HEK293 (cell line): ENCODE results near the gene AKAP6.

Experiments
- CTCF ChIA-PET: fragments of 350-600 bp; formaldehyde crosslinking; extraction: SDS; loops from one replicate; lab custom pipeline; 2021; ENCODE audit warnings: antibody characterized with exemption; lab: Yijun Ruan, JAX
- POLR2A ChIA-PET: fragments of 300-600 bp; formaldehyde crosslinking; extraction: SDS; loops from one replicate; lab custom pipeline; 2020; ENCODE audit warnings: antibody characterized with exemption, inconsistent platforms; lab: Yijun Ruan, JAX
- H3K27ac ChIP-seq: fragments of 200-500 bp; sonication (Bioruptor generic); 2 replicates; pipeline ENCODE4 v1.5.1; 2014; ENCODE audit warnings: low read depth, low read length, control low read depth, inconsistent platforms; ENCODE audit errors: extremely low read depth
- H3K36me3 ChIP-seq, 2 experiments: fragments of 200-500 bp in 1 of 2; sonication (Bioruptor generic) in 1 of 2; 1 replicate in 1 of 2; 2 replicates in 1 of 2; pipeline ENCODE4 v1.5.1; 2014 to 2017; ENCODE audit warnings: inconsistent platforms in 2 of 2, low read length in 2 of 2; ENCODE audit not compliant: control insufficient read depth in 2 of 2, insufficient read depth in 1 of 2
- H3K4me1 ChIP-seq: fragments of 200-500 bp; sonication (Bioruptor generic); 2 replicates; pipeline ENCODE4 v1.5.1; 2014; ENCODE audit warnings: mild to moderate bottlenecking, low read length, inconsistent platforms; ENCODE audit not compliant: control insufficient read depth, insufficient read depth
- H3K4me3 ChIP-seq: 2 replicates; pipeline ENCODE4 v1.5.1; 2011; ENCODE audit warnings: low read depth, mild to moderate bottlenecking, control low read depth, low read length, moderate library complexity
- H3K9me3 ChIP-seq: fragments of 200-500 bp; sonication (Bioruptor generic); 2 replicates; pipeline ENCODE4 v1.5.1; 2014; ENCODE audit warnings: low read depth, low read length, inconsistent platforms; ENCODE audit not compliant: control insufficient read depth, insufficient read depth
- CTCF ChIP-seq: fragments of 450-650 bp; formaldehyde crosslinking; IDR thresholded peaks from 2 replicates; pipeline ENCODE4 v1.5.1; 2016; ENCODE audit warnings: missing biosample characterization, missing genetic modification characterization
- HOXC10 ChIP-seq: sonication (generic); formaldehyde crosslinking; IDR thresholded peaks from 2 replicates; pipeline ENCODE4 v1.8.1; 2023; ENCODE audit warnings: mild to moderate bottlenecking, missing genetic modification reagents
- HOXD13 ChIP-seq: sonication (generic); formaldehyde crosslinking; IDR thresholded peaks from 2 replicates; pipeline ENCODE4 v1.8.0; 2022; ENCODE audit warnings: missing genetic modification reagents, borderline replicate concordance
- IKZF3 ChIP-seq: fragments of 450-650 bp; IDR thresholded peaks from 2 replicates; pipeline ENCODE4 v1.5.0; 2018; ENCODE audit warnings: missing biosample characterization, mild to moderate bottlenecking, missing genetic modification characterization, moderate library complexity
- KLF1 ChIP-seq: fragments of 450-650 bp; formaldehyde crosslinking; IDR thresholded peaks from 2 replicates; pipeline ENCODE4 v1.5.1; 2016; ENCODE audit warnings: missing biosample characterization, missing genetic modification characterization
- KLF9 ChIP-seq: fragments of 450-650 bp; formaldehyde crosslinking; IDR thresholded peaks from 2 replicates; pipeline ENCODE4 v1.5.1; 2016; ENCODE audit warnings: missing biosample characterization, missing genetic modification characterization, low read depth
- MEIS1 ChIP-seq: sonication (generic); formaldehyde crosslinking; IDR thresholded peaks from 2 replicates; pipeline ENCODE4 v1.8.1; 2022; ENCODE audit warnings: missing genetic modification reagents, mild to moderate bottlenecking, borderline replicate concordance
- PRDM2 ChIP-seq: fragments of 450-650 bp; formaldehyde crosslinking; IDR thresholded peaks from 2 replicates; pipeline ENCODE4 v1.5.1; 2016; ENCODE audit warnings: missing biosample characterization, missing genetic modification characterization, borderline replicate concordance
- ZBTB49 ChIP-seq: fragments of 450-650 bp; formaldehyde crosslinking; IDR thresholded peaks from 2 replicates; pipeline ENCODE4 v1.5.1; 2016; ENCODE audit warnings: missing biosample characterization, missing genetic modification characterization, low read depth
- ZEB2 ChIP-seq: fragments of 450-650 bp; formaldehyde crosslinking; IDR thresholded peaks from 2 replicates; pipeline ENCODE4 v1.5.1; 2016; ENCODE audit warnings: missing biosample characterization, missing genetic modification characterization
- ZNF18 ChIP-seq: fragments of 450-650 bp; formaldehyde crosslinking; IDR thresholded peaks from 2 replicates; pipeline ENCODE4 v1.5.1; 2016; ENCODE audit warnings: missing biosample characterization, missing genetic modification characterization
- ZNF239 ChIP-seq: fragments of 450-650 bp; formaldehyde crosslinking; IDR thresholded peaks from 2 replicates; pipeline ENCODE4 v1.5.1; 2016; ENCODE audit warnings: missing biosample characterization, missing genetic modification characterization
- ZNF274 ChIP-seq, 2 experiments: fragments of 200-500 bp in 1 of 2; fragments of 450-650 bp in 1 of 2; sonication (Bioruptor generic) in 1 of 2; formaldehyde crosslinking in 1 of 2; IDR thresholded peaks; 2 replicates each; pipeline versions ENCODE4 v1.5.1 to v1.6.1; 2014 to 2016; ENCODE audit warnings: borderline replicate concordance in 1 of 2, inconsistent platforms in 1 of 2, low read length in 1 of 2, missing biosample characterization in 1 of 2, missing genetic modification characterization in 1 of 2
- ZNF311 ChIP-seq: fragments of 450-650 bp; formaldehyde crosslinking; IDR thresholded peaks from 2 replicates; pipeline ENCODE4 v1.5.1; 2017; ENCODE audit warnings: missing biosample characterization, missing genetic modification characterization, borderline replicate concordance
- ZNF391 ChIP-seq: fragments of 450-650 bp; formaldehyde crosslinking; IDR thresholded peaks from 2 replicates; pipeline ENCODE4 v1.5.1; 2016; ENCODE audit warnings: low read depth, missing biosample characterization, missing genetic modification characterization, borderline replicate concordance
- ZNF394 ChIP-seq: fragments of 450-650 bp; formaldehyde crosslinking; IDR thresholded peaks from 2 replicates; pipeline ENCODE4 v1.5.1; 2016; ENCODE audit warnings: missing biosample characterization, missing genetic modification characterization, mild to moderate bottlenecking, moderate library complexity, borderline replicate concordance
- ZNF398 ChIP-seq: fragments of 450-650 bp; formaldehyde crosslinking; IDR thresholded peaks from 2 replicates; pipeline ENCODE4 v1.5.1; 2017; ENCODE audit warnings: missing biosample characterization, missing genetic modification characterization
- ZNF416 ChIP-seq: fragments of 450-650 bp; formaldehyde crosslinking; IDR thresholded peaks from 2 replicates; pipeline ENCODE4 v1.5.1; 2016; ENCODE audit warnings: missing biosample characterization, missing genetic modification characterization
- ZNF501 ChIP-seq: fragments of 450-650 bp; formaldehyde crosslinking; IDR thresholded peaks from 2 replicates; pipeline ENCODE4 v1.5.1; 2016; ENCODE audit warnings: missing biosample characterization, missing genetic modification characterization
- ZNF701 ChIP-seq: fragments of 450-650 bp; formaldehyde crosslinking; IDR thresholded peaks from 2 replicates; pipeline ENCODE4 v1.5.1; 2016; ENCODE audit warnings: missing biosample characterization, missing genetic modification characterization
- ZNF747 ChIP-seq: fragments of 450-650 bp; formaldehyde crosslinking; IDR thresholded peaks from 2 replicates; pipeline ENCODE4 v1.5.1; 2016; ENCODE audit warnings: missing biosample characterization, missing genetic modification characterization
- ZNF785 ChIP-seq: fragments of 450-650 bp; formaldehyde crosslinking; IDR thresholded peaks from 2 replicates; pipeline ENCODE4 v1.5.1; 2016; ENCODE audit warnings: missing biosample characterization, missing genetic modification characterization
- ZXDB ChIP-seq: fragments of 450-650 bp; formaldehyde crosslinking; IDR thresholded peaks from 2 replicates; pipeline ENCODE4 v1.5.1; 2016; ENCODE audit warnings: missing biosample characterization, missing genetic modification characterization

The AKAP6 gene

GRCh38 chr14:32656601-32657000 lies 327.5 kb downstream of the AKAP6 start:
- Histone ChIP-seq H3K4me3 (no peak overlapping the region), H3K27ac (no peak overlapping the region), H3K4me1 (no peaks in the 10 kb centered on the region), H3K36me3 (no peaks in the 10 kb centered on the region), H3K9me3 (no peaks in the 10 kb centered on the region)
- ChIA-PET CTCF (no interaction called here), POLR2A (no interaction called here)
- TF ChIP-seq KLF1 (tag by site-specific recombination) = no peak
- no peak for TF ChIP-seq ZNF239 (tag by site-specific recombination)
- no peak for TF ChIP-seq HOXD13 (CRISPR knock-in tag)
- TF ChIP-seq ZNF274 (IDR thresholded peaks at IDR 0.05; ENCODE audit: low read length) = no peak
- no peak for TF ChIP-seq ZNF274 (tag by site-specific recombination; IDR thresholded peaks at IDR 0.05; ENCODE audit: borderline replicate concordance)
- TF ChIP-seq ZXDB = no peak
- no peak for TF ChIP-seq ZNF501
- no peak for TF ChIP-seq ZNF416
- no peak for TF ChIP-seq ZNF311 (tag by site-specific recombination)
- no peak for TF ChIP-seq ZNF785
- TF ChIP-seq IKZF3 (tag by site-specific recombination) = no peak
- TF ChIP-seq ZNF391 (tag by site-specific recombination) = no peak
- TF ChIP-seq MEIS1 (CRISPR knock-in tag) = no peak
- TF ChIP-seq PRDM2 (tag by site-specific recombination) = no peak

GRCh38 chr14:32657081-32657480 lies 328.0 kb downstream of the AKAP6 start:
- Histone ChIP-seq H3K36me3 (no peaks in the 10 kb centered on the region), H3K4me3 (no peak overlapping the region), H3K9me3 (no peaks in the 10 kb centered on the region), H3K27ac (no peak overlapping the region), H3K4me1 (no peaks in the 10 kb centered on the region)
- ChIA-PET CTCF (no interaction called here), POLR2A (no interaction called here)
- TF ChIP-seq ZEB2 (tag by site-specific recombination) (no peak), KLF9 (no peak), ZNF394 (tag by site-specific recombination) (no peak), HOXC10 (CRISPR knock-in tag) (no peak), CTCF (tag by site-specific recombination) (no peak), ZBTB49 (tag by site-specific recombination) (no peak), ZNF701 (tag by site-specific recombination) (no peak), ZNF18 (tag by site-specific recombination) (no peak), ZNF398 (no peak), ZNF747 (no peak)
